NCI-H1694 (cell line): ENCODE measurements around the gene FITM1.
A peak's percentile ranks its signal among the peaks of the same experiment; 100 is the strongest.

ENCODE experiments used
- DNase-seq: peaks from one replicate; lab custom pipeline; 2025; lab: John Stamatoyannopoulos, UW

The FITM1 gene

DNA sequence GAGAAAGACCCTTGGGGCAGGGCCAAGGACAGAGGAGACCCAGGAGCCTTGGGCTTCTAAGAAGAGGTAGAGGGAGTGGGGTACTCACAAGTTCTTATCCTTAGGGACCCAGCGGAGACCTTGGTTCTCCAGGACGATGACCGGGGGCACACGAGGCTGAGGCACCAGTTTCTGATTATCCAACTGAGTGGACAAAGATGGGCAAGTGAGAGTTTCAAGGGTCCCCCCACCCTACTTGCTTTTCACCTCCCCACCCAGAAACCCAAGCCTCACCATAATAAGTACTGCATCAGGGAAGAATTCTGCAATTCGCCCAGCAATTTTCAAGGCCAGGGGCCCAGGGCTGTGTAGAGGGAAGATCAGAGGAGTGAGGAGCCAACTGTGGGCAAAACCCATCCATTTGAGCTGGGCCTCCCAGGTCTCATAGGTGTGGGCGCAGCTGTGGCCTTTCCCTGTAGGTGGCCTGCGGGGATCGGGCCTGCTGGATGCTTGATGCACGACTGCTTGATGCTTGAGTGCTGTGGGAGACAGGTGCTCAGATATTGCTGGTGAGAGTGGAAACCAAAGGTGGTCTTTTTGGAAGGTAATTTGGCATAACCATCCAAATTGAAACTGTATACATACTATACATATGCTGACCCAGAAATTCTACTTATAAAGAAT is 8.9 kb downstream of the FITM1 start:
- no peak for DNase-seq

DNA sequence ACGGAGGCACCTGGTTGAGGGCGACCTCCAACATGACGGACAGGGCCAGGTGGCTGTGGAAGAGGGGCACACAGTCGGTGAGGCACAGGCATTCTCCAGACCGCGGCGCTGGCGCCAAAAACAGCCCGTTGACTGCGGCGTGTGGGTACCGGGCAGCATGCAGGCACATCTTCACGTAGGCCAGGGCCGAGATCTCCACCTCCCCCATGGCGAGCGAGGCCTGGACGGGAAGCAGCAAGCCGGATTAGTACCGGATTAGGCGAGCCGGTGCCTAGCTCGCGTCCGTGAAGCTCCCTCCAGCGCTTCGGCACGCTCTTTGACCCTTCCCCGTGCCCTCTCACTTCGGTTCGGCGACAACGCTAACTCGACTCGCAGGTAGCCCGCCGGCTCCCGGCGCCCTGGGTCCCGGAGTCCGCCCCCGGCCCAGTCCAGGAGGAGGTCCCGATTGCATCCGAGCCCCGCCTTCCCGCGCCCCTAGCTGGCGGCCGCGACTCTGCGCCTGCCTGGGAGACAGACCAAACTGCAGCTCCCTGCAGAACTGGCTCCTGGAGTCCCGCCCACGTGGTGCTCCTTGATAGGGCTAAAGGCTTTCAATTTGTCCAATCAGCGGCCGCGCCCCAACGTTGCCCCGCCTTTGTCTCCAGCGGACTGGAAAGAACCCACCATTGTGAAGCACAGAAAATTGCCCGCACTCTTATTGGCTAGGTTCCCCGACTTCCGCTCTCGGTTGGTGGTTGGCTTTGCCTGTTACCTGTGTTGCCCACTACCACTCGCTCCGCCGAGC is 10.8 kb downstream of the FITM1 start, which contains the start of gene EMC9:
Gene EMC9 (minus strand): TSS at position 495 of the 784 bp plus-strand sequence. CDS start 287 bp downstream, at position 208.
- DNase-seq = peak; percentile 100

DNA sequence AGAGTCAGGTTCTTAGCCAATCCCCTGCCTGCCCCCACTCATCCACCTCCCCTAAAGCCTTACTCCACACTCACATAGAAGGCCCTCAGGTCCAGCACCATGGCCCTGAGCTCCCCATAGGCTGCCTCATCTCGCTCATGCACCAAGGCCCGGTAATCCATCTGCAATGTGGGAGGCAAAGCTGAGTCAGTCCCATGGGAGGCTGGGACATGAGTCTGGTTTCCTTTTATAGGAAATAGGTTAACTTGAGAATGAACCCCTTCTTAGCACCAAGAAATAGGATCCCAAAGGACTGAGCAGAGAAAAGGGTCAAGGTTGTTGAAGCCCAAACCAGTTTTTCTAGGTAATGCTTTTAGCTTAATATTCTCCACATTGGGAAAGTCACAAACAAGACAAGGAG is 13.1 kb downstream of the FITM1 start:
- DNase-seq = no peak

DNA sequence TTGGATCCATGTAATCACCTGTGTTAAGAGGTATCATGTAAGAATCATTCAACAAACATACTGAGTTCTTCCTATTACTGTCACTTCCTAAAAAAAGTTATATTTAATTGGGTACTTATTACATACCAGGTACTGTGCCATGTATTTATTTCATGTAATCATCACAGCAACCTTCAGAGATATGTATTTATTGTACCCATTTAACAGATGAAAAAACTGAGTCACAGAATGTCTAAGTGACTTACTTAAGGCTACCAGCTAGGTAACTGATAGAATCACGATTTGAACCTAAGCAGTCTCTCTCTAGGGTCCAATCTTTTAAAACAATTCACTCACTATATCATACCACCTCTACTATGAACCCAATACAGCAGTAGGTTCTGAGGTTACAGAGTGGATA is 14.0 kb downstream of the FITM1 start:
- no peak for DNase-seq

DNA sequence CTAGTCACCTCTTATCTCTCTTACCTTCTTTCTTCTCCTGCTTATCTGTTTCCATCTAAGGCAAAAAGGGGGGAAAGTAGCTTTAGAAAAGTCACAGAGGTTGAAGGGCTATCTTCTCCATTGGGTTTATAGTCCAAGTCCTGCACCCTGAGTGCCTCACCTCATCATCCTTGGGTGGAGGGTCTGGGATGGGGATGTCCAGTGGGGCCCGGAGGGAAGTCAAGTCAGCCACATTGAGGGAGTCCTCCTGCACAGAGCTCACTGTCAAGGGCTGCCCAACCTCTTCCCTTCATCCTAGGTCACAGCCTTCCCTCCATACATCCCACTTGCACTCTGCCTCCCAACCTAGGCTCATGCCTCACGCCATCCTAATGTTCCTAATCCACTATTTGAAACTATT is 14.8 kb downstream of the FITM1 start:
- DNase-seq = no peak

DNA sequence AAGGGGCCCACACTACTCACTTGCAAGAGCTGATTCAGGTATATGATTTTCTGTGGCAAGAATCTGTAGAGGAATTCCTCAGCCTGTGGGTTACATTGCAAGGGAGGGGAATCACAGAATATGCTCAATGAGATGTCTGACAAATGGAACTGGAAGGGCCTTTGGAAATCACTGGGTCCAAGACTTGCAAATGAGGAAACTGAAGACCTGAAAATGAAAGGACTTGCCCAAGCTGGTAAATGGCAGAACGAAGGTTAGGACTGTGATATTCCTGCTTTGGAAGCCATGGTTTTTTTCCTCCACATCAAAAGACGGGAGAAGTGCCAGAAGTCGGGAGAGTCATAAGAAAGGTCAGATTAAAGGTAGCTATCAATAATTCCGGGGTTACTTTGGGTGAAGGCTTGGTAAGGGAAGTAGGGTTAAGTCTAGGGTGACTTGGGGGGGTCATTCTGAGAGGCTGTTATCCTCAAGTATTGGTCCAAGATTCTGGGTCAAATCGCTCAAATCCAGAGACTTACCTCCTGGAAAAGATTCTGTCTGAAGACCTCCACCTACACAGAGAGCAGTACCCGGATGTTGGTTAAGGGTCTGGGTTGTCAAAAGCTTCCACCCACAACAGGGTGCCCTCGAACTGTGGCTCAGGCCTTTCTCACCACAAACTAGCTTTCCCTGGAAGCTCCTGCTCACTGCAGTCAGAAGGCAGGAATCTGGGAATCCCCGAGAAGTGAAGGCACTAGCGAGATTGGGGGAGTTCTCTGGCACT is 15.4 kb downstream of the FITM1 start:
- no peak for DNase-seq

DNA sequence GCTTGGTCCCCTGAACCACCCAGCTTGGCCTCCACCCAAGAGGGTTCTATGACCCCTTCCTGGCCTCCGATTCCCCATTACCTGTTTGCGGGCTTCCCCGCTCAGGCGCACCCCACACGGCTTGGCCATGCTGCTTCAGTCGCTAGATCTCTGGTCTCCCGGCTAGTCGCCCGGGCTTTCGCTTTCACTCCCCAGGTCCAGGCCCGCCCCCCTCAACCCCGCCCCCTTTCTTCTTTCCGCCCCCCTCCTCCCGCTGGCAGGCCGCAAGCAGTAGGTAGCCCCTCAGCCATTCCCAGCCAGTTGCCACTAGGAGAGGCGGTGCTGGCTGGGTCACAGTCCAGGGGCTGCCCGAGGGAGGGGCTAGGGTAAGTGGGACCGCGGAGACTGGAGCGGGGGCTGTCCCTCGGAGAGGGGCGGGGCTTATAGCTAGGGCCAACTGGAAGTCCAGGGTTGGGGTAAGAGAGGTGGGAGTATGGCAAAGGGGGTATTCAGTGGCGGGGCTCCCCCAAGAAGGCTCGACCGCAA is 16.1 kb downstream of the FITM1 start, which contains the start of gene PSME2:
Gene PSME2 (minus strand): TSS at position 158 of the 525 bp plus-strand sequence. CDS start 29 bp downstream, at position 129.
- peak; percentile 91 for DNase-seq

DNA sequence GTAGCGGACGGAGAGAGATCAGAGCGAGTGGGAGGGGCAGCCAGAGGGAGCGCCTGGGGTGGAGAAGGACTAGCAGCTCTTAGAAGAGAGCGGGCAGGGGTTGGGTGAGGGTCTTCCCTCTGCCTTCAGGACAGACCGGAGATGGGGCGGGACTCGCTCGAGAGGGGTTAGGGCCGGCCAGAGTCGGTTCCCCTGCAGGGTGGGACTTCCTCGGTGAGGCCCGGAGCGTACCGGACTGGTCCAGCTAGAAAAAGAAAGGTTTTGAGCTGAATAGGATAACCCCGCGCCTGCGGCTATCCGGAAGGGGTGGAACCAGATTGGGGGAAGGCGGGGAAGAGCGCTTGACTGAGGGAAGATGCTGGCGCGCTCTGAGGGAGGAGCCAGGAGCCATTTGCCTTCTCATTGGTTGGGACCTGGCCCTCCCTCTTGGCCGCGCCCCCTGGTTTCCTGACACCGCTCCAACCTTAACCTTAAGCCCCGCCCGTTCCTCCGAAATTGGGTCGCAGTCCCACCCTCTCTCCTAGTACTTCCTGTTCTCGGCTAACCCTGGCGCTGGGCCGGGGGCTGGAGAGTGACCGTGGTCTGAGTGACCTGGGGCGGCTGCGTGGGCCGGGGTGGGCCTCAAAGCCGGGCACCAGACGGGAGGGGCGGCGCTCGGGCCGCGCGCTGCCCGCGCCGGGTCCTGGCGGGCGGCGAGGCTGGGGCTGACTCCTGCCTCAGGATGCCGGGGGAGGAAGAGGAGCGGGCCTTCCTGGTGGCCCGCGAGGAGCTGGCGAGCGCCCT is 16.7 kb downstream of the FITM1 start, which contains the start of gene RNF31:
Gene RNF31 (plus strand): TSS at position 521 of the 783 bp plus-strand sequence. CDS start 201 bp downstream, at position 722.
- peak; percentile 99 for DNase-seq

DNA sequence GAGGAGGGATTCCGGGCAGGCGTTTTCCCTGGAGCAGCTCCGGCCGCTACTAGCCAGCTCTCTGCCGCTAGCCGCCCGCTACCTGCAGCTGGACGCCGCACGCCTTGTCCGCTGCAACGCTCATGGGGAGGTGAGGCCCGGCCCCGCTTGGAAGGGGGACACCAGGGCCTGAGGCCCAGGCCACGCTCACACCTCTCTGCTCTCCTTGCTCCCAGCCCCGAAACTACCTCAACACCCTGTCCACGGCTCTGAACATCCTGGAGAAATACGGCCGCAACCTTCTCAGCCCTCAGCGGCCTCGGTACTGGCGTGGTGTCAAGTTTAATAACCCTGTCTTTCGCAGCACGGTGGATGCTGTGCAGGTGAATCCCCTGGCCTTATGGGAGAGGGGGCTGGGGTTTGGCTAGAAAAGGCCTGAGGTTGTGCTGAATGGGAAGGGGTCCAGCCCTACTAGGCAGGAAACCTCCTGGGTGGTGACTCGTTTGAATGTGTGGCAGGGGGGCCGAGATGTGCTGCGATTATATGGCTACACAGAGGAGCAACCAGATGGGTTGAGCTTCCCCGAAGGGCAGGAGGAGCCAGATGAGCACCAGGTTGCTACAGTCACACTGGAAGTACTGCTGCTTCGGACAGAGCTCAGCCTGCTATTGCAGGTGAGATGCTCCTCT is 17.4 kb downstream of the FITM1 start:
- no peak for DNase-seq

DNA sequence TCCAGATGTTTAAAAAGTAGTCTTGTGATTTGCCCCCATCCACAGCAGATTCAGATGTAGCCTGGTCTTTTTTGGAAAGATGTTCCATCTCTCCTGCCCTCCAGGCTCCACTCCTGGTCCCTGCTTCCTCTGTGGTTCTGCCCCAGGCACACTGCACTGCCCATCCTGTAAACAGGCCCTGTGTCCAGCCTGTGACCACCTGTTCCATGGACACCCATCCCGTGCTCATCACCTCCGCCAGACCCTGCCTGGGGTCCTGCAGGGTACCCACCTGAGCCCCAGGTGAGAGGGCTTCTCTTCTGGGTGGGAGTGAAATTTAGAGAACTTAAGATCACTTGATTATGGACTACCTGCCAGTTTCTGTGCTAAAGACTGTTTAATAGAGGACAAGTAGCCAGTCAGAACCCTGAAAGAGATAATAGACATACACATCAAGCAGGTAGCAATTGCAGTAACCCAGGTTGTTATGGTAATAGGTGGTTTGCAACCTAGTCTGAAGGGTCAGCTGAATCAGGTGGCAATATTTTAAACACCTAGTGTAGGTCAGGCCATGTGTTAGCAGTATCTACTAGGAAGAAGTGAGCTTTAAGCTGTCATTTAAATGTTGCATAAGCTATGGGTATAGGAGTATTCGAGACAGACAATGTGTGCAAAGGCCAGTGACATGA is 19.0 kb downstream of the FITM1 start:
- no peak for DNase-seq

DNA sequence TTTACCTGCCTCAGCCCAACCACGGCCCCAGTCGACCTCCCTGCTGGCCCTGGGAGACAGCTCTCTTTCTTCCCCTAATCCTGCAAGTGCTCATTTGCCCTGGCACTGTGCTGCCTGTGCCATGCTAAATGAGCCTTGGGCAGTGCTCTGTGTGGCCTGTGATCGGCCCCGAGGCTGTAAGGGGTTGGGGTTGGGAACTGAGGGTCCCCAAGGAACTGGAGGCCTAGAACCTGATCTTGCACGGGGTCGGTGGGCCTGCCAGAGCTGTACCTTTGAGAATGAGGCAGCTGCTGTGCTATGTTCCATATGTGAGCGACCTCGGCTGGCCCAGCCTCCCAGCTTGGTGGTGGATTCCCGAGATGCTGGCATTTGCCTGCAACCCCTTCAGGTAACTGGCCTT is 19.6 kb downstream of the FITM1 start:
- no peak for DNase-seq

DNA sequence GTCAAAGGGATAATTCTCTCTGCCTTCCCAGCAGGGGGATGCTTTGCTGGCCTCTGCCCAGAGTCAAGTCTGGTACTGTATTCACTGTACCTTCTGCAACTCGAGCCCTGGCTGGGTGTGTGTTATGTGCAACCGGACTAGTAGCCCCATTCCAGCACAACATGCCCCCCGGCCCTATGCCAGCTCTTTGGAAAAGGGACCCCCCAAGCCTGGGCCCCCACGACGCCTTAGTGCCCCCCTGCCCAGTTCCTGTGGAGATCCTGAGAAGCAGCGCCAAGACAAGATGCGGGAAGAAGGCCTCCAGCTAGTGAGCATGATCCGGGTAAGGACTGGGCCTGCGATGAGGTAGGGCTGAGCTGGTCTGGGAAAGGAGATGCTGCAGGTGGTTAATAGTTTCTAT is 20.1 kb downstream of the FITM1 start:
- DNase-seq = no peak

DNA sequence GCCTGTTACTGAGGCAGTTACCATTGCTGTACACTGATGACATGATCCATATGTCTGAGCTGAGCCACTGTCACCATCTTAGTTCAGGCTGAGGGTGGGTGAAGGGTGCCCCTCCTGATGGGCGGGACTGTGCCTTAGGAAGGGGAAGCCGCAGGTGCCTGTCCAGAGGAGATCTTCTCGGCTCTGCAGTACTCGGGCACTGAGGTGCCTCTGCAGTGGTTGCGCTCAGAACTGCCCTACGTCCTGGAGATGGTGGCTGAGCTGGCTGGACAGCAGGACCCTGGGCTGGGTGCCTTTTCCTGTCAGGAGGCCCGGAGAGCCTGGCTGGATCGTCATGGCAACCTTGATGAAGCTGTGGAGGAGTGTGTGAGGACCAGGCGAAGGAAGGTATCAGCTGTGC is 20.5 kb downstream of the FITM1 start:
- DNase-seq = no peak

DNA sequence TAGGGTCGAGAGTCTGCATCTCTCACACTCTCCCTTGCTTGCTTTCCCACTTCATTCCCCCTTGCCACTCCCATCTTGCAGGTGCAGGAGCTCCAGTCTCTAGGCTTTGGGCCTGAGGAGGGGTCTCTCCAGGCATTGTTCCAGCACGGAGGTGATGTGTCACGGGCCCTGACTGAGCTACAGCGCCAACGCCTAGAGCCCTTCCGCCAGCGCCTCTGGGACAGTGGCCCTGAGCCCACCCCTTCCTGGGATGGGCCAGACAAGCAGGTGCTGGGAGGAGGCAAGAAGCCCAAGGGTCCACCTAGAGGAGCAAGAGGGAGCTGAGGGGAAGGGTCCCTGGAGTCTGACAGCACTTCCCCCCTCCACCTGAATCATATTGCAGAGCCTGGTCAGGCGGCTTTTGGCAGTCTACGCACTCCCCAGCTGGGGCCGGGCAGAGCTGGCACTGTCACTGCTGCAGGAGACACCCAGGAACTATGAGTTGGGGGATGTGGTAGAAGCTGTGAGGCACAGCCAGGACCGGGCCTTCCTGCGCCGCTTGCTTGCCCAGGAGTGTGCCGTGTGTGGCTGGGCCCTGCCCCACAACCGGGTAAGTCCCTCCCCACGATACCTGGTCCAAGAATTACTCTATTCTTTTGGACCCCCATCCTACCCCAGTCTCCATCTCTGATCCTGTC is 21.1 kb downstream of the FITM1 start:
- no peak for DNase-seq

DNA sequence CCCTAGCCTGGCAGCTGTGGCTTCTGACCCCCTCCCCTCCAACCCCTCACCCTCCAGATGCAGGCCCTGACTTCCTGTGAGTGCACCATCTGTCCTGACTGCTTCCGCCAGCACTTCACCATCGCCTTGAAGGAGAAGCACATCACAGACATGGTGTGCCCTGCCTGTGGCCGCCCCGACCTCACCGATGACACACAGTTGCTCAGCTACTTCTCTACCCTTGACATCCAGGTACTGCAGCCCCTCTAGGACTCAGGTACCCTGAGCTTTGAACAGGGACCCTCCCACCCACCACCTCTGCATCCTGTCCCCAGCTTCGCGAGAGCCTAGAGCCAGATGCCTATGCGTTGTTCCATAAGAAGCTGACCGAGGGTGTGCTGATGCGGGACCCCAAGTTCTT is 24.6 kb downstream of the FITM1 start:
- DNase-seq = no peak

DNA sequence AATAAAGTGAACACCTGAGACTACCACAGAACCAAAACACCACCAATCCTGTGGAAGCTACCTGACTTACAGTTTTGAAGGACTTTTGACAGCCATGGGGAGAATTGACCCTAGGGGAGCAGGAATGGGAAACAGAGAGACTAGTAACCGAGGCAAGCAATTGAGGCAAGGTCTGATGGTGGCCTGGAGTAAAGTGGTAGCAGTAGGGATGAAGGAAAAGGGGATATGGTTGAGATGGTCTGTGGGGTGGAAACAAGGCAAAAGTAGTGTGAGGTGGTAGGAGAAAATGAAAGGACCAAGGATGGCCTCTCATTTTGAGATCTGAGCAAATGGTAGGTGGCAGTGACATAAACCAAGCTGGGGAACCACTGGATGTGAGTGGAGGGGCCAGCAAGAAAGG is 26.4 kb downstream of the FITM1 start:
- no peak for DNase-seq

DNA sequence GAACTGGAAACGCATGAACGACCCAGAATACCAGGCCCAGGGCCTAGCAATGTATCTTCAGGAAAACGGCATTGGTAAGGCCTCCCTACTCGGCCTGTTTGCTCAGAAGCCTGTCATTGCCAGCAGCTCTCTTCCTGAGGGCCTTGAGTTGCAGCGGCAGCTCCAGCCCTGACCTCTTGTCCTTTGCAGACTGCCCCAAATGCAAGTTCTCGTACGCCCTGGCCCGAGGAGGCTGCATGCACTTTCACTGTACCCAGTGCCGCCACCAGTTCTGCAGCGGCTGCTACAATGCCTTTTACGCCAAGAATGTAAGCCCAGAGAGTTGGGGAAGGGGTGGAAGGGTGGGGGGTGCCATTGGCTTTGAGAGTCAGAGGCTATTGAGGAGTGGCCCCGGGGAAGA is 26.9 kb downstream of the FITM1 start:
- no peak for DNase-seq

DNA sequence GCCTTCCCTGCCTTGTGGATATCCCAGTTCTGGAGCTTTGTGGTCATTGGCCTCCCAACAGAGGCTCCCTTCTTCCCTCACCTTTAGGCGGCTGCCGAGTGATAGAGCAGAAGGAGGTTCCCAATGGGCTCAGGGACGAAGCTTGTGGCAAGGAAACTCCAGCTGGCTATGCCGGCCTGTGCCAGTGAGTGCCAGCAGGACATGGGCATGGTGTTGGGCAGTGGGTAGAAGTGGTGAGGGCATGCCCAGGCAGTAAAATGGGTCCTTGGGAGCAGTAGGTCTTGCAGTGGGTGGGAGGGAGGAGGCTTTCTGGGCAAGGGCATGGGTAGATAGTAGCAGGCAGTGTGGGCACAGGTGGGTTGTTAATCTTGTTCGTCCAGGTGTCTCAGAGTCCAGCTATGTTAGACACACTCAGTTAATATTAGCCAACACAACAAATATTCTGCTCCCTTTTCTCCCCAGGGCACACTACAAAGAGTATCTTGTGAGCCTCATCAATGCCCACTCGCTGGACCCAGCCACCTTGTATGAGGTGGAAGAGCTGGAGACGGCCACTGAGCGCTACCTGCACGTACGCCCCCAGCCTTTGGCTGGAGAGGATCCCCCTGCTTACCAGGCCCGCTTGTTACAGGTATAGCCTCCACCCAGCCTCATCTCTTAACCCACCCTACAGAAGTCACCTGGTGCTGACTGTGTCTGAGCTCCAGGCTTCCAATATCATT is 29.5 kb downstream of the FITM1 start:
- no peak for DNase-seq

DNA sequence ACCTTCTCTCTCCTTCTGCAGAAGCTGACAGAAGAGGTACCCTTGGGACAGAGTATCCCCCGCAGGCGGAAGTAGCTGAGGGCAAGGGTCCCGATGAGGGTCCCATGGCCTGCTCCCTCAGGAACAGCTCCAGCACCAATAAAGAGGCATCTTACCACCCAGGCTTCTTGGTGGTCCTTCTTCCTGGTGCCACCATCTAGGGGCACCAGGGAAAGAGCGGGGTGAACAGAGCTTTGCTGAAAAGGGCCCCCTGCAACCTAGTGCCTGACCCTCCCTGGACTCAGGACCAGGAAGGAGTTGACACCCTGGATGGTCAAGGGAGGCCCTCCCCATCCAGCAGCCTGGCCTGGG is 30.0 kb downstream of the FITM1 start:
- DNase-seq = no peak
